HG02943 (cell line): ENCODE results near the gene PIK3CA.

ENCODE experiments used
- ATAC-seq: cut with Tn5 transposase; IDR thresholded peaks from one replicate; pipeline ENCODE4 v1.9.1; 2021; ENCODE audit warnings: mild to moderate bottlenecking, low read depth, moderate library complexity; ENCODE audit not compliant: unreplicated experiment

Gene PIK3CA

DNA sequence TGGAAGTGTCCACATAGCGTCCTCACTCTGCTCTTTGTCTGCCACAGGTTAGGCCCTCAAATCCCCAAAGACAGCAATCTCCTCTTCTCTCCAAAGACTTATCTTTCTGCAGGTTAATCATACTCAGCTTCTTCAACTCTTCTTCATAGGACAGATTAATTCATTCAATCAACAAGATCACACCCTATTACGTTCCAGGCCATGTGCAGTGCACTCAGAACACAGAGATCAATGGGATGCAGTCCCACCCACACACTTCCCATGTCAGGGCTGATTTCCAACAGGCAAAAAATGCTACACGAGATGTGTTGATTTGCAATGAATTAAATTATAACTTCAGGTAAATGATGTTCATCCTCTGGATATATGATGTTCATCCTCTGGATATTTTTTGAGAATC lies 141.1 kb downstream of the PIK3CA start:
- ATAC-seq = no peak
